ENCODE measurements around the gene CCDC3.
"Not testable (repeated sequence)": the region's sequence is repeated elsewhere in the genome, so short reads cannot be mapped to it uniquely, and the experiment has no call there.

GRCh38 chr10:13035731-13036130, 34.2 kb upstream of the CCDC3 start:
- not testable (repeated sequence) for TF ChIP-seq CTCF (IDR thresholded peaks at IDR 0.05; ENCODE audit: insufficient read depth, low read length, poor library complexity, severe bottlenecking); EZH2phosphoT487 (conservative IDR thresholded peaks at IDR 0.05; ENCODE audit: low read length)
